ENCODE results near the gene SRSF9. TPM values are rescaled to one million over a fixed set of nuclear protein-coding genes. Genes with fewer than 3 reads are reported as not detected.

The SRSF9 gene
- total RNA-seq, 1 donor from 2014 or later: 99.2 TPM

GRCh38 chr12:120422892-120423456 lies 46.6 kb downstream of the SRSF9 start:
- no peak for DNase-seq (ENCODE audit: low spot score)
- intact Hi-C loops (cut with DNase I): no loop called here
- no peak for ATAC-seq

DNA sequence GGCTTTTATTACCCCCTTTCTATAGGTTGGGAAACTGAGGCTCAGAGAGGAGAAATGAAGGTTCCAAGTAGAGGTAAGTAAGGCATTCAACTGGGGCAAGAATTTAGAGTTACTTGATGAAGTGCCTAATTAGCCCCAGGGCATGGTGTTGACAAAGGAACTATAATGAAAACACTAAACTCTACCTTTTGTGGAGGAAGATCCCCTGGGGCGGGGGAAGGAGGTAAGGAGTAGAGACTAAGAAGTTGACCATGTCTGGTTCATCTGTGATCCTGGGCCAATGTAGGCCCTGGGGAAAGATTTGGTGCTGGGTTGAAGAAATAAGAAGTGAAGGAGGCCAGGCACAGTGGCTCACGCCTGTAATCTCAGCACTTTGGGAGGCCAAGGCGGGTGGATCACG lies 47.8 kb downstream of the SRSF9 start:
- DNase-seq (ENCODE audit: low spot score) (no peak), ATAC-seq (no peak)
- intact Hi-C loops (cut with DNase I): no loop called here

GRCh38 chr12:120417917-120418580 lies 51.5 kb downstream of the SRSF9 start:
- intact Hi-C loops (cut with DNase I): no loop called here
- DNase-seq (ENCODE audit: low spot score) (no peak), ATAC-seq (no peak)

DNA sequence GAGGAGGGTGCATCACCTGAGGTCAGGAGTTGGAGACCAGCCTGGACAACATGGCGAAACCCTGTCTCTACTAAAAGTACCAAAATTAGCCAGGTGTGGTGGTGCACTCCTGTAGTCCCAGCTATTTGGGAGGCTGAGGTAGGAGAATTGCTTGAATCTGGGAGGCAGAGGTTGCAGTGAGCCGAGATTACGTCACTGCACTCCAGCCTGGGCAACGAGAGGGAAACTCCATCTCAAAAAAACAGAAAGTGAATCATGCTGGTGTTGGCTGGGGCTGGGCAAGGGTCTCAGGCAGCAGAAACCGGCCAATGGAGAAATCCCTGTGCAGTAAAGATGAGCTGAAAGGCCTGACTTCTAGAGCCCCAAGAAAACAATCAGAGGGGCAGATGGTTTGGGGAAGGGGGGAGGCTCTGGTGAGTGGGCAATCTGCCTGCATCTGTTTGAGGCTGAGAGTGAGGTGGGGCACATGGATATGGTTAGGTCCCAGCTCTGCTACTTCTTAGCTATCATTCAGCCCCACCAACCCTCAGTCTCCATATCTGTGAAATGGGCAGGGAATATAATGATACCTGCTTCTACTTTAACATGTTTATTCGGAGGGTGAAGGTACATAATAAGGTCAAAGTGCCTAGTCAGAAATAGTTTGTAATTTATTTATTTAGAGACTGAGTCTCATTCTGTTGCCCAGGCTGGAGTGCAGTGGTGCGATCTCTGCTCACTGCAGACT lies 52.9 kb downstream of the SRSF9 start:
- intact Hi-C loops (cut with DNase I): no loop called here
- no peak for ATAC-seq
- no peak for DNase-seq (ENCODE audit: low spot score)

DNA sequence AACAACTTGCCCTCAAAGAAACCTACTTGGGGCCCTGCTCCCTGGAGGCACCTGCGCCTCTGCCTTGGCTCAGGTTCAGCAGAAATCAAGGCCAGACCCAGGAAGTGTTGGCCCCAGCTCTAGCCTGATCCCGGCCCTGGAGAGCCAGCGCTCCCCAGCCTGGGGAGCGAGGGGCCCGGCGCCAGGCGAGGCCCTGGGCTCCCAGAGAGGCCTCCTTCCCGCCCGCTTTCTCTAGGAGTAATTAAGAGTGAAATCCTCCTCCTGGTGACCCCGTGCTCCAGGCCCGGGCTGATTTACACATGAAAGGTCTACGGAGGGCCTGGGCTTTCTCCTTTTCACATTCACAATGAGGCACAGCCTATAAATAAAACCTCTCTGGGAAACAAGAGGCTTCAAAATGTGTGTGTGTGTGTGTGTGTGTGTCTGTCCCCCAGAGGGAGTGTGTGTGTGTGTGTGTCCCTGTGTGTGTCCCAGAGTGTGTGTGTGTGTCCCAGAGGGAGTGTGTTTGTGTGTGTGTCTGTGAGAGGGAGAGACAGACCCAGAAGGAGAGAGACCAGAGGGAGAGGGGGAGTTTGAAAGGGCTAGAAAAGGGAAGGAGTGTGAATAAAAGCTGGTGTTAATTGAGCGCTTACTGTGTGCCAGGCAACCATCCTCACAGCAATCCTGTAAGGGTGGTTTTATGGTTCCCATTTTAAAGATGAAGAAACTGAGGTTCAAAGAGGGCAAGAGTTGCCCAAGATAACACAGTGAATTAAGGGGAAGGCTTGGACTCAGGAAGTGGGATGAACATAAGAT lies 55.5 kb downstream of the SRSF9 start:
- no peak for DNase-seq (ENCODE audit: low spot score)
- intact Hi-C loops (cut with DNase I): no loop called here
- ATAC-seq: no peak

DNA sequence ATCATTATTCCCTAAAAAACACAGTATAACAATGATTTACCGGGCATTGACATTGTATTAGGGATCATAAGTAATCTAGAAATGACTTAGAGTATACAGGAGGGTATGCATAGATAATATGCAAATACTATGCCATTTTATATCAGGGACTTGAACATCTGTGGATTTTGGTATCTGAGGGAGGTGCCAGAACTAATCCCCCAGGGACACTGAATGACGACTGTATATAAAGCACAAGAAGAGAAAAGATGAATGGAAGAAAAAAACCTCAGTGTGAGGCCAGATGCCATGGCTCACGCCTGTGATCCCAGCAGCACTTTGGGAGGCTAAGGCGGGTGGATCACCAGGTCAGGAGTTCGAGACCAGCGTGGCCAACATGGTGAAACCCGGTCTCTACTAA lies 57.1 kb downstream of the SRSF9 start:
- ATAC-seq (no peak), DNase-seq (ENCODE audit: low spot score) (no peak)
- intact Hi-C loops (cut with DNase I): no loop called here

Other genes with a start within 250 kb of the SRSF9 start
- 183 TPM for gene PXN, start 204.0 kb downstream of the SRSF9 start, total RNA-seq
- 15,390 TPM for gene RNU4-2, start 177.8 kb downstream of the SRSF9 start, total RNA-seq
- 1,748 TPM for gene RNU4-1, start 176.5 kb downstream of the SRSF9 start, total RNA-seq
- 0.76 TPM for gene SIRT4, start 167.4 kb downstream of the SRSF9 start, total RNA-seq
- gene PLA2G1B, start 142.0 kb downstream of the SRSF9 start, total RNA-seq: not detected
- 2.2 TPM for gene MSI1, start 100.6 kb downstream of the SRSF9 start, total RNA-seq
- gene COX6A1, start 31.6 kb downstream of the SRSF9 start, total RNA-seq: 165 TPM
- gene TRIAP1, start 23.4 kb downstream of the SRSF9 start, total RNA-seq: 12.9 TPM
- gene GATC, start 23.3 kb downstream of the SRSF9 start, total RNA-seq: 26.6 TPM
- gene DYNLL1, start 26.4 kb upstream of the SRSF9 start, total RNA-seq: 431 TPM
- gene COQ5, start 59.4 kb upstream of the SRSF9 start, total RNA-seq: 26.4 TPM
- 331 TPM for gene RNF10, start 64.6 kb upstream of the SRSF9 start, total RNA-seq
- gene POP5, start 111.7 kb upstream of the SRSF9 start, total RNA-seq: 19.9 TPM
- 2.3 TPM for gene CABP1, start 170.9 kb upstream of the SRSF9 start, total RNA-seq
- gene MLEC, start 217.4 kb upstream of the SRSF9 start, total RNA-seq: 86.9 TPM
- gene UNC119B, start 240.7 kb upstream of the SRSF9 start, total RNA-seq: 22.9 TPM